Gastroesophageal sphincter (tissue), 4 donors: ENCODE data around the gene PARP8. TPM values are rescaled to one million over a fixed set of nuclear protein-coding genes. Genes with fewer than 3 reads are reported as not detected.
A peak's percentile ranks its signal among the peaks of the same experiment; 100 is the strongest.
"Not testable (repeated sequence)": the region's sequence is repeated elsewhere in the genome, so short reads cannot be mapped to it uniquely, and the experiment has no call there.

Source experiments
- ATAC-seq: fragments of 150-250 bp; one replicate; pipeline ENCODE4 v1.9.1; 2016; ENCODE audit warnings: mild to moderate bottlenecking, moderate library complexity
- H3K27ac ChIP-seq, 4 donors: fragments of 200-600 bp; sonication (generic) in 3 of 4; 1 replicate in 3 of 4; 2 replicates in 1 of 4; pipeline ENCODE4 v1.5.1; 2016 to 2019
- H3K27me3 ChIP-seq: fragments of 200-600 bp; sonication (generic); one replicate; pipeline ENCODE4 v1.5.1; 2019
- H3K36me3 ChIP-seq, 2 donors: fragments of 200-600 bp; sonication (generic); one replicate each; pipeline ENCODE4 v1.5.1; 2019; ENCODE audit warnings: control low read depth in 1 of 2
- H3K4me1 ChIP-seq, 3 donors: fragments of 200-600 bp; sonication (generic); 1 replicate in 2 of 3; 2 replicates in 1 of 3; pipeline ENCODE4 v1.5.1; 2016 to 2019; ENCODE audit warnings: control low read depth in 2 of 3
- H3K4me3 ChIP-seq, 2 donors: fragments of 200-600 bp; sonication (generic); one replicate each; pipeline ENCODE4 v1.5.1; 2019; ENCODE audit warnings: mild to moderate bottlenecking in 1 of 2, moderate library complexity in 1 of 2
- H3K9me3 ChIP-seq, 3 donors: fragments of 200-600 bp; sonication (generic); one replicate each; pipeline ENCODE4 v1.5.1; 2017 to 2019; ENCODE audit warnings: control low read depth in 2 of 3
- CTCF ChIP-seq, 4 experiments: fragments of 200-600 bp in 2 of 4; fragments of 450-650 bp in 2 of 4; sonication (generic) in 1 of 4; IDR thresholded peaks; one replicate each; pipeline ENCODE4 v1.5.1; 2017 to 2019; ENCODE audit warnings: antibody characterized with exemption in 4 of 4, mild to moderate bottlenecking in 2 of 4, moderate library complexity in 2 of 4
- EP300 ChIP-seq: sonication (generic); formaldehyde crosslinking; IDR thresholded peaks from one replicate; pipeline ENCODE4 v1.6.1; 2017; ENCODE audit warnings: antibody characterized with exemption, mild to moderate bottlenecking
- POLR2A ChIP-seq, 2 donors: fragments of 450-650 bp; IDR thresholded peaks; one replicate each; pipeline ENCODE4 v1.6.1; 2017; ENCODE audit warnings: antibody characterized with exemption in 2 of 2, mild to moderate bottlenecking in 2 of 2, moderate library complexity in 1 of 2
- POLR2AphosphoS5 ChIP-seq: sonication (generic); formaldehyde crosslinking; IDR thresholded peaks from one replicate; pipeline ENCODE4 v1.6.1; 2017; ENCODE audit warnings: antibody characterized with exemption
- WGBS, 2 donors: methylation state at CpG; one replicate each; pipeline ENCODE4 v1.1.5; 2018; ENCODE audit warnings: low coverage in 1 of 2; 5-methylcytosine and 5-hydroxymethylcytosine counted together
- total RNA-seq, 4 donors: library from RNA; depleted of rRNA; stranded (reverse); fragments of >200 nt; gene quantifications; one replicate each; pipeline ENCODE4 v1.1.0, GENCODE V29; 2016

The PARP8 gene
- total RNA-seq, 4 donors from 2014 or later: 3.9 to 43.1 (median 24.8) TPM

DNA sequence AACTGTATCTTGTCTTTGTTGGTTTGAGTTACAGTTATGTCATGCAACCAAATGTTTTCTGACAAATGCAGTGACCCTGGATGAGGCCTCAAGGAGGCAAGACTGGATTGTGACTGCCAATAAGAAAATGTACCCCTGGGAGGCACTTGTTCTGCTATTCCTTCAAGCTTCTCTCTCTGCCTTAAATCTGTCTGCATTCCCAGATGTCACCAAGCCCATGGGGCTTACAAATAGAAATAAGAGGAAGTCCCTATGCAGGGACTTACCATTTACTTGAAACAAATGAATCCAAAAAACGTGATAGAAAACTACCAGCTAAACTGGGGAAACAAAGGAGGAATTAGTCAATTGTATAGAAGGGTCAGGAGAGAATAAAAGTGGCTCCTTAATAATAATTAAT lies 8.2 kb upstream of the PARP8 start:
- 67 to 72% methylated on average over 1 of the region's 1 CpG for WGBS, 2 donors
- H3K27me3 ChIP-seq: no peaks in the 10 kb centered on the region
- no peaks in the 10 kb centered on the region for H3K9me3 ChIP-seq
- H3K27ac ChIP-seq: no peak overlapping the region
- no peaks in the 10 kb centered on the region for H3K36me3 ChIP-seq
- TF ChIP-seq EP300 (no peak), POLR2AphosphoS5 (no peak), CTCF (IDR thresholded peaks at IDR 0.05) (no peak), POLR2A (IDR thresholded peaks at IDR 0.05) (no peak)
- H3K4me1 ChIP-seq: no peaks in the 10 kb centered on the region
- H3K4me3 ChIP-seq: no peak overlapping the region
- no peak for ATAC-seq

DNA sequence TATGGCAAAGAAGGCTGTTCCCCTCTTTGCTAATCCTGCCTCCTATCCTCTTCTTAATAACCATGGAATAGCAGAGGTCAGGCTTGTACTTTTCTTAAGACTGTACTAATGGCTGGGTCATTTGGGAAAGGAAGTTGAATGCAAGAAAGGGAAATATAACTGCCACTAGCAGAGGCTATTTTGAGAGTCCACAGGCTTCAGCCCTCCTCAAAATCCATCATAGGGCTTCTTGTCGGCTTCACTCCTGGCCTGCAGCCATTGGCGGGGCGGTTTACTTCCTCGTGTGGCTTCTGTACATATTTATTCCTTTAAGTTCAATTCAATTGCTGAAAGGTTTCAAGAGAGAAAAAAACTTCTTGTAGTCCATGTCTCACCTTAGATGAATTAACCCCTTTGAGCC lies 2.8 kb upstream of the PARP8 start:
- Histone ChIP-seq H3K9me3 (no peaks in the 10 kb centered on the region), H3K36me3 (no peaks in the 10 kb centered on the region), H3K27me3 (no peaks in the 10 kb centered on the region), H3K27ac (no peak overlapping the region), H3K4me3 (no peak overlapping the region), H3K4me1 (peaks cover 0 to 15% (median 0%) of the 10 kb centered on the region in 3 donors)
- 64 to 75% methylated on average over 4 of the region's 4 CpGs for WGBS, 2 donors
- TF ChIP-seq CTCF (IDR thresholded peaks at IDR 0.05) (no peak), POLR2A (IDR thresholded peaks at IDR 0.05) (no peak), EP300 (no peak), POLR2AphosphoS5 (no peak)
- no peak for ATAC-seq

GRCh38 chr5:50665091-50665490 lies 1.3 kb upstream of the PARP8 start:
- no peak overlapping the region for H3K4me3 ChIP-seq
- TF ChIP-seq POLR2AphosphoS5 (no peak), POLR2A (IDR thresholded peaks at IDR 0.05) (no peak), CTCF (IDR thresholded peaks at IDR 0.05) (no peak), EP300 (no peak)
- H3K27me3 ChIP-seq: no peaks in the 10 kb centered on the region
- no peak for ATAC-seq
- H3K36me3 ChIP-seq: no peaks in the 10 kb centered on the region
- H3K27ac ChIP-seq: no peak overlapping the region
- H3K9me3 ChIP-seq: no peaks in the 10 kb centered on the region
- H3K4me1 ChIP-seq: peaks cover 0 to 27% (median 0%) of the 10 kb centered on the region in 3 donors

DNA sequence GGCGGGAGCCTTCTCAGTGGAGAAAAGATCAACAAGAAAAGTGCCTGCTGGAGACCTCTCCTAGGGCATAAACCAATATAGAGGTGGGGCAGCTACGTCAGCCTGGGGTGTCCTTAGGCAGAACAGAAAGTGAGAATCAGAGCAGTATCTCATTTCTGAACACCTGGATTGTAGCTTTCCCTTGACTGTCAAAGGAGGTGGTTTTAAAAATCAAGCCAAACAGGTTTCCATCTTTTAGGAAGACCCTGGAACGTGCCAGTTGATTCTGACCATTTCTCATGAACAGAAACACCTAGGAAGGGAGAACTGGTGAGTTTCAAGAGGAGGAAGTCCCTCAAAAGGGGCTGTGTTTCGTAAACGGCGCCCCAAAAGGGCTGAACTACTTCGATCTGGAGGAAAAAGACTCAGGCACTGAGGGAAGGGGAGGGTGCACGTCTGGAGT lies 655 bp upstream of the PARP8 start:
- WGBS, 2 donors: 40 to 55% methylated on average over 7 of the region's 8 CpGs
- not testable (repeated sequence) for ATAC-seq, H3K9me3 ChIP-seq

DNA sequence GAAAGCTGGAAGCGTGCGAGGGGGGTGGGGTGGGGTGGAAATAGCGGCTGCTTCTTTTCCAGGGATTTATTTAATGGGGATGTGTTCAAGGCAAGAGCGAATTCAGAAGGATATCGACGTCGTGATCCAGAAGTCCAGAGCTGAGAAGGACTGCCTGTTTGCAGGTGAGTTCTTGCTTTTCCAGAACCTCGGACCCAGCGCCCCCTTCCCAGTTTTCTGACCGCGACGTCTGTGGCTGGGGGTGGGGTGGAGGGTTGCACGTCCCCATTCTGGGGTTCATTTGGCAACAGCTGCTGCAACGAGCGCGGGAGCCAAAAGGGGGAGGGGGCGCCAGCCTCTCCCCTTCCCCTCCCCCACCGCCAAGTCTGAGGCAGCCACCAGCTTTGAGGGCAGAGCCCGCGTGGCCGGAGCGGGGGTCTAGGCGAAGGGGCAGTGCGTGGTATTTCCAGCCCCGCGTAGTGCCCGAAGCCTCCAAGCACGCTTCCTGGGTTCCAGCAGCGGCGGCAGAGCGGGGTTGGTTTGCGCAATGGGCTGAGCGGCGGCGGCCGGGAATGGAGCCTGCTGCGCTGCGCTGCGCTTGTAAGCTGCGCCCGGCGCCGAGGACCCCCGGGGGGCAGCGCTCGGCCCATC lies 701 bp downstream of the PARP8 start:
- peak overlapping the region; percentile 64 to 88 (median 80) for H3K27ac ChIP-seq
- peaks cover 0 to 32% (median 0%) of the 10 kb centered on the region in 3 donors for H3K4me1 ChIP-seq
- ATAC-seq: peak; percentile 75
- no peaks in the 10 kb centered on the region for H3K36me3 ChIP-seq
- H3K4me3 ChIP-seq: peak overlapping the region; percentile 88 to 99
- WGBS, 2 donors: 0 to 2% methylated on average over 5 to 10 of the region's 46 CpGs
- TF ChIP-seq POLR2AphosphoS5 (peak; percentile 21), EP300 (no peak), POLR2A (IDR thresholded peaks at IDR 0.05) (peak in 1 of 2 donors; percentile 27)
- H3K27me3 ChIP-seq: no peaks in the 10 kb centered on the region
- no peaks in the 10 kb centered on the region for H3K9me3 ChIP-seq

More for the DNA sequence above, 655 bp upstream of the PARP8 start:
- peaks cover 0 to 27% (median 0%) of the 10 kb centered on the region in 3 donors for H3K4me1 ChIP-seq
- not testable (repeated sequence) for H3K36me3 ChIP-seq, H3K27me3 ChIP-seq
- H3K27ac ChIP-seq: peak overlapping the region in 3 of 4 donors; percentile 64 to 88 (median 85)
- H3K4me3 ChIP-seq: peak overlapping the region; percentile 88 to 99
